CD4-positive, alpha-beta T cell treated with Interleukin-15 for 1 hour (primary cell): ENCODE measurements around the gene CEP170.
"Not testable (repeated sequence)": the region's sequence is repeated elsewhere in the genome, so short reads cannot be mapped to it uniquely, and the experiment has no call there.

ENCODE experiments used
- DNase-seq: peaks from one replicate; pipeline ENCODE4 v3.0.0-alpha.2; 2020

Gene CEP170

GRCh38 chr1:243150906-243151305 lies 104.2 kb downstream of the CEP170 start:
- DNase-seq: not testable (repeated sequence)

- DNase-seq: not testable (repeated sequence)
Measured at GRCh38 chr1:243149120-243149519, 106.0 kb downstream of the CEP170 start.

GRCh38 chr1:243147351-243147750 lies 107.7 kb downstream of the CEP170 start:
- not testable (repeated sequence) for DNase-seq

- DNase-seq: not testable (repeated sequence)
Measured at GRCh38 chr1:243140498-243140897, 114.6 kb downstream of the CEP170 start.

- not testable (repeated sequence) for DNase-seq
Measured at GRCh38 chr1:243122876-243123409, 132.1 kb downstream of the CEP170 start.

- not testable (repeated sequence) for DNase-seq
Measured at GRCh38 chr1:243121939-243122338, 133.1 kb downstream of the CEP170 start.

- DNase-seq: not testable (repeated sequence)
Measured at GRCh38 chr1:243118601-243119322, 136.3 kb downstream of the CEP170 start.

- DNase-seq: not testable (repeated sequence)
Measured at GRCh38 chr1:243116187-243116586, 138.9 kb downstream of the CEP170 start.

- not testable (repeated sequence) for DNase-seq
Measured at GRCh38 chr1:243114769-243115168, 140.3 kb downstream of the CEP170 start.

- DNase-seq: not testable (repeated sequence)
Measured at GRCh38 chr1:243114059-243114713, 140.9 kb downstream of the CEP170 start.

GRCh38 chr1:243107171-243107570 lies 147.9 kb downstream of the CEP170 start:
- not testable (repeated sequence) for DNase-seq

- not testable (repeated sequence) for DNase-seq
Measured at GRCh38 chr1:243105652-243106332, 149.3 kb downstream of the CEP170 start.

GRCh38 chr1:243105104-243105503 lies 150.0 kb downstream of the CEP170 start:
- not testable (repeated sequence) for DNase-seq

- not testable (repeated sequence) for DNase-seq
Measured at GRCh38 chr1:243104452-243104851, 150.6 kb downstream of the CEP170 start.

- DNase-seq: peak; percentile 84
Measured at GRCh38 chr1:243101551-243102050, 153.5 kb downstream of the CEP170 start.

GRCh38 chr1:243087368-243087767 lies 167.7 kb downstream of the CEP170 start:
- not testable (repeated sequence) for DNase-seq
